AG04450 (cell line): ENCODE data around the gene C1QTNF7. TPM values are rescaled to one million over a fixed set of nuclear protein-coding genes. Genes with fewer than 3 reads are reported as not detected.

Source experiments
- CTCF ChIA-PET: fragments of 300-600, 350-600 bp; formaldehyde crosslinking; extraction: SDS; loops from one replicate; lab custom pipeline; 2022; ENCODE audit warnings: antibody characterized with exemption, inconsistent platforms; lab: Charles Lee
- POLR2A ChIA-PET: fragments of 350-600 bp; formaldehyde crosslinking; extraction: SDS; loops from one replicate; lab custom pipeline; 2021; ENCODE audit warnings: antibody characterized with exemption, inconsistent platforms; lab: Yijun Ruan, JAX
- DNase-seq: peaks from one replicate; pipeline ENCODE4 v3.0.0-alpha.2; 2011; ENCODE audit warnings: low read depth, low spot score
- H3K27ac ChIP-seq: one replicate; pipeline ENCODE4 v1.5.1; 2012; ENCODE audit warnings: low read depth, low read length, control low read depth
- H3K27me3 ChIP-seq: one replicate; pipeline ENCODE4 v1.6.0; 2012; ENCODE audit warnings: low read length; ENCODE audit not compliant: control insufficient read depth, insufficient read depth
- H3K4me3 ChIP-seq: 2 replicates; pipeline ENCODE4 v1.5.1; 2011; ENCODE audit warnings: mild to moderate bottlenecking, low read depth, low read length, control low read depth
- H3K9me3 ChIP-seq: 2 replicates; pipeline ENCODE4 v1.5.1; 2012; ENCODE audit warnings: low read length; ENCODE audit not compliant: control insufficient read depth, insufficient read depth
- polyA plus RNA-seq: library from polyadenylated mRNA; depleted of rRNA; stranded (reverse); fragments of >200 nt; gene quantifications from 2 replicates; pipeline ENCODE4 v1.2.3, GENCODE V29; 2011
- TF ChIP-seq, protein P1 (sequence below): IDR thresholded peaks from 2 replicates; pipeline ENCODE4 v1.5.1; 2011; ENCODE audit warnings: low read depth, low read length, control low read depth, inconsistent platforms

The C1QTNF7 gene
- polyA plus RNA-seq, 1 experiment: 2.9 TPM

DNA sequence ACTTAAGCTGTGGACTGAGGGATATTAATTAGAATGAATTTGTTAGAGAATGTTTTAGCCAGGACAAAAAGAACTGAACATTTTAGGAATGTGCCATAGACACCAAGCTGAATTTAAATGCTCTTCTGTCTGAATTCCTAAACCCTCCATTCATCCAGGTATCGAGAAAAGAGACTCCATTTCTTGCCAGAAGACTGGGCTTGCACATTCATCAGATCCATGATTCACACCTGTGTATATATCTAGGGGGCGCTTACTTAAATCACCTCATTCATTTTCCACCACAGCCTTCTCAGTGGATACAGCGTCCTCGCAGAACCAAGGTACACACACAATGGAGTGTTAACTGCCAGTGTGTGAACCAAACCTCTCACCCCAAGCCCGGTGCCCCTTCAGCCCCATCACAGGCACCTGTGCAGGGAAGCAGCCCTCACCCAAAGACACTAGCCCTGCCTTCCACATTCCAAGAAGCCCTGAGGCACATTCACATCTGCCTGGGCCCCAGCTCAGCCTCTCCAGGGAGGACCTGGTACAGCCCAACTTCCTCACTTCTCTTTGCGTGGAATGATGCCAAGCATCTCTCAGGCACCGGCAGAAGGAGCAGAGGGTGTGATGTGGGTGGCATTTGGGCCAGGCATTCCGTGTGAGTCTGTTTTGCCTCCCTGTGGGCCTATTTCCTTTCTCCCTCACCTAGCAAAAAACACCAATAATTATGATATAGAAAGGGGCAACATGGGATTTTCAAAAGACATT, 35.6 kb upstream of the C1QTNF7 start:
- no peak for DNase-seq
- TF ChIP-seq, protein P1, sequence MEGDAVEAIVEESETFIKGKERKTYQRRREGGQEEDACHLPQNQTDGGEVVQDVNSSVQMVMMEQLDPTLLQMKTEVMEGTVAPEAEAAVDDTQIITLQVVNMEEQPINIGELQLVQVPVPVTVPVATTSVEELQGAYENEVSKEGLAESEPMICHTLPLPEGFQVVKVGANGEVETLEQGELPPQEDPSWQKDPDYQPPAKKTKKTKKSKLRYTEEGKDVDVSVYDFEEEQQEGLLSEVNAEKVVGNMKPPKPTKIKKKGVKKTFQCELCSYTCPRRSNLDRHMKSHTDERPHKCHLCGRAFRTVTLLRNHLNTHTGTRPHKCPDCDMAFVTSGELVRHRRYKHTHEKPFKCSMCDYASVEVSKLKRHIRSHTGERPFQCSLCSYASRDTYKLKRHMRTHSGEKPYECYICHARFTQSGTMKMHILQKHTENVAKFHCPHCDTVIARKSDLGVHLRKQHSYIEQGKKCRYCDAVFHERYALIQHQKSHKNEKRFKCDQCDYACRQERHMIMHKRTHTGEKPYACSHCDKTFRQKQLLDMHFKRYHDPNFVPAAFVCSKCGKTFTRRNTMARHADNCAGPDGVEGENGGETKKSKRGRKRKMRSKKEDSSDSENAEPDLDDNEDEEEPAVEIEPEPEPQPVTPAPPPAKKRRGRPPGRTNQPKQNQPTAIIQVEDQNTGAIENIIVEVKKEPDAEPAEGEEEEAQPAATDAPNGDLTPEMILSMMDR: no peak
- Histone ChIP-seq H3K9me3 (no peaks in the 10 kb centered on the region), H3K27ac (no peak overlapping the region), H3K27me3 (peaks cover 2% of the 10 kb centered on the region), H3K4me3 (no peak overlapping the region)
- ChIA-PET POLR2A (no interaction called here), CTCF (interaction anchor here (0.6 kb wide), 1 partner anchor 1250 kb away, joined by 3 read pairs; no protein-coding TSS in a partner anchor)

DNA sequence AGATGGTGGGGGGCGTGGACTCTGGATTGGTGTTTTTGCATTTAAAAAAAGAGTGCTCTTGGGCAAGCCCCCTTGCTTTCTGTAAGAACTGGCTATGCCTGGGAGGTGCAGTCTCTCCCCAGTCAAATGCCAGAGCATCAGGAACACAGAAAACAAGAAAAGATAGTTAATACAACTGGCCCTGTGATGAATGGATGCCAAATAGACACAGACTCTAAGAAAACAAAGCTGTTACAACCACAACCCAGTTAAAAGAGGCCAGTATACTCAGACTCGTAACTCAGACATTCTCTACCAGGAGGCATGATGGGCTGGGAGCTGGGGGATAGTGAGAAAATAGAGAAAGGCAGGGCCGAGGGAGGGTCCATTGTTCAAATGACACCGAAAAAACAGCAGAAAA, 32.5 kb upstream of the C1QTNF7 start:
- Histone ChIP-seq H3K27ac (no peak overlapping the region), H3K9me3 (no peaks in the 10 kb centered on the region), H3K27me3 (no peaks in the 10 kb centered on the region), H3K4me3 (no peak overlapping the region)
- ChIA-PET POLR2A (no interaction called here), CTCF (interaction anchor here (0.9 to 3.2 kb wide), 18 partner anchors 9 to 165 kb away, joined by 3 to 21 read pairs (median 4); no protein-coding TSS in a partner anchor)
- DNase-seq: no peak
- TF ChIP-seq, protein P1: no peak

DNA sequence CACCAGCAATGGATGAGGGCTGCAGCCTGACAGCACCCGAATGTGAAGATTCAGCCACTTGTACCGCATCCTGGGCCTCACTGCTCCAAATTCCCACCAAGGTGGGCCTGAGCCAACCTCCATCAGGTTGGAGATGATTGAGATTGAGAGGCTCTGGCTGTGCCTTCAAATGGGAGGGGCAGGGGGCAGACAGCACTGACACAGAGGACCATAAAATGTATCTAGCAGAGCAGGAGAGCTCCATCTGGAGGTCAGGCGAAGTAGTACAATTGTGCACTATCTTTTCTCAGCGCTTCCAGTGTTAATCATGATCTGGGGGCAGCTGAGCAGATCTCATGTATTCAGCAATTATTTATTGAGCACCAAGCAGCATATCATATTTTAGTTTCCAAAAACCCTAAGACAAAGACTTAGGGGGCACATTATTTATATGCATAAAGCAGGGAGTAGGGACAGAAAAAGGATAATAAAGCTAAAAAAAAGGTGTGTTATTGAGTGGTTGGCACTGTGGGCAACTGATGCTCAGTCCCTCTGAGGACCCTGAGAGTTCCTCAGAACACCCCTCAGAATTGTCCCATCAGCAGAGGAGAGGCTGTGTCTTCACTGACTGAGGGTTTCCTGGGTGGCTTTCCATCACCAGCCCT, 31.6 kb upstream of the C1QTNF7 start:
- TF ChIP-seq, protein P1: peak; percentile 68
- POLR2A ChIA-PET: no interaction called here

DNA sequence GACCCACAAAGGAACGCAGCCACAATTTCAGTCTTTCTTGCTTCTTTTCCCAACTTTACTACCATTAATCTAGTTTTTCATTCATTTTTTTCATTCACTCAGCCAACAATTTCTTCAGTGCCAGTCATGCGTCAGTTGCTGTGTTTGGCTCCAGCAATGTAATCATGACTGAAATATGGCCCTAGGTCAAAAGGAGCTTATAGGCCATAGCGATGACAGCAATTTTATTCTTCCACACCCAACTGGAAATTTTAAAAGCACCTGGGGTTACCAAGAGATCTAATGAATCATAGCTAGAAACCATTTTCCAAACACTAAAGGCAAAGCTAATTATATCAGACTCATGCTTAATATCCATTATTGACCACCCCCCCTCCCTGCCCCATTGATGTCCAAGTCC, 29.8 kb upstream of the C1QTNF7 start:
- Histone ChIP-seq H3K27me3 (no peaks in the 10 kb centered on the region), H3K4me3 (no peak overlapping the region), H3K9me3 (no peaks in the 10 kb centered on the region), H3K27ac (no peak overlapping the region)
- CTCF ChIA-PET: interaction anchor here (0.7 to 2.8 kb wide), 3 partner anchors 58 to 161 kb away, joined by 3 to 20 read pairs (median 3); no protein-coding TSS in a partner anchor
- TF ChIP-seq, protein P1: no peak
- POLR2A ChIA-PET: no interaction called here
- no peak for DNase-seq

More for the DNA sequence above, 31.6 kb upstream of the C1QTNF7 start:
- no peak overlapping the region for H3K27ac ChIP-seq
- H3K9me3 ChIP-seq: no peaks in the 10 kb centered on the region
- CTCF ChIA-PET: interaction anchor here (0.7 to 3.2 kb wide), 32 partner anchors 10 to 166 kb away, joined by 3 to 21 read pairs (median 4); no protein-coding TSS in a partner anchor
- no peak overlapping the region for H3K4me3 ChIP-seq
- no peaks in the 10 kb centered on the region for H3K27me3 ChIP-seq
- no peak for DNase-seq

DNA sequence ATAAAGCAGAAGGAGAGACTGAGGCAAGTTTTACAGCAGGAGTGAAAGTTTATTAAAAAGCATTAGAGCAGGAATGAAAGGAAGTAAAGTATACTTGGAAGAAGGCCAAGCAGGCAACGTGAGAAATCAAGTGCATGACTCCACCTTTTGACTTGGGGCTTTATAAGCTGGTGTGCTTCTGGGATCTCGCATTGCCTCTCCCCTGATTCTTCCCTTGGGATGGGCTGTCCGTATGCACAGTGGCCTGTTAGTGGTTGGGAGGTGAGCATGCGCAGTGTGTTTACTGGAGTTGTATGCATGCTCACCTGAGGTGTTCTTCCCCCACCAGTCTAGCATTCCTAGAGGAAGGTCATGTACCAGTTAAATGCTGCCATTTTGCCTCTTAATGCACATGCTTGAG, 29.1 kb upstream of the C1QTNF7 start:
- Histone ChIP-seq H3K4me3 (no peak overlapping the region), H3K27ac (no peak overlapping the region), H3K9me3 (no peaks in the 10 kb centered on the region), H3K27me3 (no peaks in the 10 kb centered on the region)
- TF ChIP-seq, protein P1: no peak
- POLR2A ChIA-PET: no interaction called here
- DNase-seq: no peak
- CTCF ChIA-PET: interaction anchor here (0.7 to 2.0 kb wide), 2 partner anchors 59 to 167 kb away, joined by 3 to 6 read pairs; no protein-coding TSS in a partner anchor
